T-helper 2 cell treated with Interferon-gamma antibody and Interleukin-4, amounts not matched to agents 5 μg/mL and 100 μg/mL, for 36 hours (primary cell): Measurements from ENCODE around the gene RPL13A.

Source experiments
- DNase-seq: peaks from one replicate; pipeline ENCODE4 v3.0.0; 2021; ENCODE audit warnings: low spot score
- H3K27ac Mint-ChIP-seq: one replicate; pipeline ENCODE4 v1.8.0; 2021; ENCODE audit warnings: mild to moderate bottlenecking, mixed read lengths
- H3K27me3 Mint-ChIP-seq: one replicate; pipeline ENCODE4 v1.8.0; 2021; ENCODE audit warnings: low read depth, mixed read lengths
- H3K36me3 Mint-ChIP-seq: one replicate; pipeline ENCODE4 v1.8.0; 2021; ENCODE audit warnings: low read depth, mixed read lengths
- H3K4me1 Mint-ChIP-seq: one replicate; pipeline ENCODE4 v1.8.0; 2021; ENCODE audit warnings: low read depth, mixed read lengths
- H3K4me3 Mint-ChIP-seq: one replicate; pipeline ENCODE4 v1.8.0; 2022; ENCODE audit warnings: mild to moderate bottlenecking, moderate library complexity, mixed read lengths
- H3K9me3 Mint-ChIP-seq: one replicate; pipeline ENCODE4 v1.8.0; 2021; ENCODE audit warnings: mixed read lengths

Gene RPL13A

DNA sequence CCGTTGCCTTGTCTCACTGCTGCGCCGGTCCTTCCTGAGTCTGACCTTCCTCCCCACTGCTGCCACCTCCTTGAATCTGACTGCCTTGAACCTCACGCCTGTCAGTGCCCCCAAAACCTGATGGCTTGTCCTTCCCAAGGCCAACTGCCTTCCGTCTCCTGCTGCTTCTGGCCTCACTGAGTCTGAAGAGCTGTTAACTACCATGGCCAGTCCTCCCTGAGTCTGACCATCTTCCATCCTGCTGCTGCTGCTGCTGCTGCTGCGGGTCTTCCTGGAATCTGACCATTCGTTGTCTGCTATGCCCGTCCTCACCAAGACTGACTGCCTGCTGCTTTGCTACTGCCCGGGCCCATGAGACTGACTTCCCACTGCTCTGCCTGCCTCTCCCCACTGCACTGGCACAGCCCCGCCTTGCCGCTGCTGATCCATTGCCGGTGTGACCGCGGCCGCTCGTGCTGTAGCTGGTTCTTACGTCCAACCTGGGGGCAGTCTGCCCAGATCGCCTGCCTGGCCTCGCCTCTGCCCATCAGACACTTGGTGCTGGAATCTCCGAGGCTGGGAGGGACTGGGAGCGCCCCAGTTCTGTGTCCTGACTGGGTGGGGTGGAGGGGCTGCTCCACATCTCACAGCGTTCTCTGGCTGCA is 37.5 kb downstream of the RPL13A start:
- Mint-ChIP-seq H3K9me3 (no peaks in the 10 kb centered on the region), H3K27me3 (peaks cover 2% of the 10 kb centered on the region), H3K36me3 (no peaks in the 10 kb centered on the region), H3K27ac (peak overlapping the region; percentile 55), H3K4me1 (peaks cover 8% of the 10 kb centered on the region), H3K4me3 (no peak overlapping the region)
- DNase-seq, result no peak

DNA sequence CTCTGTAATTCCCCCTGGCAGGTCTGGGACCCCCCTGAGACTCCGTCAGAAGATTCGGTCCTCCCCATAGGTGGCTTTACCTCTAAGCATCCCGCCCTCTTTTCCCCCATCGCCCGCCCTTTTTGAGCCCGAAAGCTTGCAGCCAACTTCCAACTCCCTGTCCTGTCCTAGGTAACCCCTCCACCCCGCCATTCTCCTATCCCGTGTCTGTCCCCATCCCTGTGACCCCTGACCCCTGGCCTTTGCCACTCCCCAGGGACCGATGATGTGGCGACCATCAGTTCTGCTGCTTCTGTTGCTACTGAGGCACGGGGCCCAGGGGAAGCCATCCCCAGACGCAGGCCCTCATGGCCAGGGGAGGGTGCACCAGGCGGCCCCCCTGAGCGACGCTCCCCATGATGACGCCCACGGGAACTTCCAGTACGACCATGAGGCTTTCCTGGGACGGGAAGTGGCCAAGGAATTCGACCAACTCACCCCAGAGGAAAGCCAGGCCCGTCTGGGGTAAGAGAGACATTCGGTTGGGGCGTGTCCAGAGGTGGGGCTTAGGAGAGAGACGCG is 40.9 kb downstream of the RPL13A start:
- H3K27ac Mint-ChIP-seq, result no peak overlapping the region

DNA sequence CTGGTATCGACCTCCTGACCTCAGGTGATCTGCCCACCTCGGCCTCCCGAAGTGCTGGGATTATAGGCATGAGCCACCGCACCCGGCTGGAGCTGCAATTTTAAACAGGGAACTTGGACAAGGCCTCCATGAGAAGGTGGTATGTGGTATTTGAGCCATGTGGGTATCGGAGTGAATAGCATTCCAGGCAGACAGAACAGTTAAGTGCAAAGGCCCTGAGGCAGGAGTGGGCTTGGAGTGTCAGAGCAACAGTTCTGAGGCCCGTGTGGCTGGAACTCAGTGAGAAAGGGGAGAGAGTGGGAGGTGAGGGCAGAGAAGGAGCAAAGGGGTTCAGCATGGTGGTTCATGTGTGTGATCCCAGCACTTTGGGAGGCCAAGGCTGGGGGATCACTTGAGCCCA is 43.3 kb downstream of the RPL13A start:
- no peak for DNase-seq
- Mint-ChIP-seq H3K4me3 (no peak overlapping the region), H3K27ac (no peak overlapping the region), H3K27me3 (peaks cover 5% of the 10 kb centered on the region), H3K36me3 (no peaks in the 10 kb centered on the region), H3K9me3 (no peaks in the 10 kb centered on the region), H3K4me1 (peaks cover 27% of the 10 kb centered on the region)

More for the DNA sequence above, 40.9 kb downstream of the RPL13A start:
- Mint-ChIP-seq H3K36me3 (no peaks in the 10 kb centered on the region), H3K4me3 (peak overlapping the region; percentile 76), H3K9me3 (no peaks in the 10 kb centered on the region), H3K4me1 (peaks cover 14% of the 10 kb centered on the region), H3K27me3 (peaks cover 2% of the 10 kb centered on the region)
- no peak for DNase-seq

DNA sequence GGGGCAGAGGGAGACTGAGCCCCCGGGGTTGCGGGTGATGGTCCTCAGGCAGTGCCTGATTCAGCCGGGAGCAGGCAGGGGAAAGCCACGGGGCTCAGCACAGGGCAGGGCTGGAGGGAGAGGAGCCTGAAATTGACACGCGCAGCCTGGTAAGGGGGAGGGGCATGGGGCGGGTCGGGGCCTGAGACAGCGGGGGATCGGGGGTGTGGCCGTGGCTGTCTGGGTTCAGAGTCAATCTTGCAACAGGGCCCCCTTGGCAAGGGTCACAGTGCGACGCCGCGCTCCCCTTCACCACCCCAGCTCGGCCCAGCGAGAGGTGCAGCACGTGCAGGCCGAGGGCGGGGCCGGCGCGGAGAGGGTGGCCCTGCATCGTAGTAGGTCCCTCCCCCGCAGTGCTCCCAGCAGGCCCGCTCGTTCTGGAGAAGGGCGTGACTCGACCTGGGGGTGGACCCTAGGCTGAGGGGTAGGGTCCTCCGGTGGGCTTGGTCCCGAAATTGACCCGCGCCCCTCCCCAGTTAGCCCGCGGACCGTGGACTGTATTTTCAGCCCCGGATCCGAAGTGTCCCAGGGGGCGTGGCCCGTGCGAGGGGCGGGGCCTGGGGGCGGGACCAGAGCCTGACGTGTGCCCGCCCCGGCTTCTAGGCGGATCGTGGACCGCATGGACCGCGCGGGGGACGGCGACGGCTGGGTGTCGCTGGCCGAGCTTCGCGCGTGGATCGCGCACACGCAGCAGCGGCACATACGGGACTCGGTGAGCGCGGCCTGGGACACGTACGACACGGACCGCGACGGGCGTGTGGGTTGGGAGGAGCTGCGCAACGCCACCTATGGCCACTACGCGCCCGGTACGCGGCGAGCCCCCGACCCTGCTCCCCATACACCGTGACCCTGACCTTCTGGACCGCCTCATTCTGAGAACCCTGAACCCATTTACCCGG is 46.4 kb downstream of the RPL13A start:
- no peaks in the 10 kb centered on the region for H3K36me3 Mint-ChIP-seq
- H3K4me3 Mint-ChIP-seq, result peak overlapping the region; percentile 81
- H3K27ac Mint-ChIP-seq, result peak overlapping the region; percentile 80

DNA sequence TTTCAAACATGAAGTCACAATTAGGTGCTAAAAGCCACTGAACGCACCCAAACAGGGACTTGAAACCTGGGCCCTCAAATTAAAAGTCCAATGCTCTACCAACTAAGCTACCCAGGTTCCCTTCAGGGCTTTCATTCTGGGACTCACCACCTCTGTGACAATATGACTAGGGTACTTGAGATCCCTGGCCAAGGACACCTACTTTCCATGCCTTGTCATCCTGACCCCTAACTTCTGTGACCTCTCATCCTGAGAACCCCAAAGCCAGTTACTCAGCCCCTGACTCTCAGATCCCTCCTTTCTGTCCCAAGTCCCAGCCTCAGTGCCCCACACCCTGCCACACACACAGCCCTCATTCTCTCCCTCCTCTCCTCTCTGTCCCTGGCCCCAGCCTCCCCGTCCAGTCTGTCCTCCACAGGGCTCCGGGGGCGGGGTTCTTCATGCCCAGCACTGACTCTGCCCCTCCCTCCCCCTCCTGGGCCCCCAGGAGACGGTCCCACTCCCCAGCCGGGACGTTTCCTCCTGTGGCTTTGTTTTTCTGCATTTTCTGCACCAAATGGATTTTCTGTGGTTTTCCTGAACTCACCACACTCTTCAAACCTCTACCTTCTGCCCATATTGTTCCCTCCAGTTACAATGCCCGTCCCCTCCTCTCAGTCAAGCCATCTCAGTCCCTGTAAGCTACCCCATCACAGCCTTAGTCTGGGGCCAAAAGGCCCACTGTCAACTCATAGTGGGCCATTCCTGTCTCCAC is 47.4 kb downstream of the RPL13A start:
- Mint-ChIP-seq H3K4me3 (peak overlapping the region; percentile 81), H3K9me3 (no peaks in the 10 kb centered on the region), H3K27ac (peak overlapping the region; percentile 55), H3K36me3 (no peaks in the 10 kb centered on the region), H3K27me3 (peaks cover 3% of the 10 kb centered on the region), H3K4me1 (peaks cover 19% of the 10 kb centered on the region)
- DNase-seq, result no peak

More for the DNA sequence above, 46.4 kb downstream of the RPL13A start:
- Mint-ChIP-seq H3K27me3 (peaks cover 3% of the 10 kb centered on the region), H3K4me1 (peaks cover 19% of the 10 kb centered on the region), H3K9me3 (no peaks in the 10 kb centered on the region)
- DNase-seq, result peak; percentile 78

DNA sequence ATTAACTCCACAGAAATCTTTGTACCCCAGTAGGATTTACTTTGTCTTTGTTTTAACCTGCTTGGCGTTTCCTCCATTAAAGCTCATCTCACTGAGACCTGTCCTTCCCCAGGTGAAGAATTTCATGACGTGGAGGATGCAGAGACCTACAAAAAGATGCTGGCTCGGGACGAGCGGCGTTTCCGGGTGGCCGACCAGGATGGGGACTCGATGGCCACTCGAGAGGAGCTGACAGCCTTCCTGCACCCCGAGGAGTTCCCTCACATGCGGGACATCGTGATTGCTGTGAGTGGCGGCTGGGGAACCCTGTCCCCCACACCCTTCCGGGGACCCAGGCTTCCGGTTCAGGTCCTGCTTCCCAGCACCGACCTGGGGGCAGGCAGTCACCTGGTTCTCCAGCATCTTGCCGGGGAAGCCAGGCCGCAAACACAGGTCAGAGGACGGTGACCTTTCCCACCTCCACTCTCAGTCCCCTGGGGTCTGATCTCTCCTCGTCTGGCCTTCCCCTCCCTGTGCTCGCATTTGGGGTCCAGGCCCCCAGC is 49.6 kb downstream of the RPL13A start:
- Mint-ChIP-seq H3K27ac (no peak overlapping the region), H3K4me3 (no peak overlapping the region), H3K27me3 (peaks cover 3% of the 10 kb centered on the region), H3K9me3 (no peaks in the 10 kb centered on the region), H3K36me3 (no peaks in the 10 kb centered on the region), H3K4me1 (peaks cover 21% of the 10 kb centered on the region)
- no peak for DNase-seq

DNA sequence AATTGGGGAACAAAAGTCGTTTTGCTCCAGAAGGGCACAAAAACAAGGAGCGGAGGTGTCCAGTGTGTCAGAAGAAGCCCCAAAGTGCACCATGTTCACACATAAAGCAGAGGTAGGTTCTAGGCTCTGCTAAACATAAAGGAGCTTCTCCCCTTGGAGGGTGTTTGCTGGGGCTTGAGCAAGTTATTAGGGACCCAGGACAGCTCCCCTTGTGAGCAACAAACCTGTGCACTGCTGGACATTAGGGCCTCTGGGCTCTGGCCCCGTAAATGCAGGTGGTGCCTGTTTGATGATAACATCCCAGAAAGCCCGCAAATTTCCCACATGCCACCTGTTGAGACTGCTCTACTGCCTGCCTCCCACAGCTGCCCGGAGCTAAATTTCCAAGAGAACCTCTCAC is 51.2 kb downstream of the RPL13A start:
- Mint-ChIP-seq H3K4me3 (no peak overlapping the region), H3K4me1 (peaks cover 16% of the 10 kb centered on the region), H3K9me3 (no peaks in the 10 kb centered on the region), H3K27ac (no peak overlapping the region), H3K36me3 (no peaks in the 10 kb centered on the region), H3K27me3 (peaks cover 3% of the 10 kb centered on the region)
- DNase-seq, result no peak

DNA sequence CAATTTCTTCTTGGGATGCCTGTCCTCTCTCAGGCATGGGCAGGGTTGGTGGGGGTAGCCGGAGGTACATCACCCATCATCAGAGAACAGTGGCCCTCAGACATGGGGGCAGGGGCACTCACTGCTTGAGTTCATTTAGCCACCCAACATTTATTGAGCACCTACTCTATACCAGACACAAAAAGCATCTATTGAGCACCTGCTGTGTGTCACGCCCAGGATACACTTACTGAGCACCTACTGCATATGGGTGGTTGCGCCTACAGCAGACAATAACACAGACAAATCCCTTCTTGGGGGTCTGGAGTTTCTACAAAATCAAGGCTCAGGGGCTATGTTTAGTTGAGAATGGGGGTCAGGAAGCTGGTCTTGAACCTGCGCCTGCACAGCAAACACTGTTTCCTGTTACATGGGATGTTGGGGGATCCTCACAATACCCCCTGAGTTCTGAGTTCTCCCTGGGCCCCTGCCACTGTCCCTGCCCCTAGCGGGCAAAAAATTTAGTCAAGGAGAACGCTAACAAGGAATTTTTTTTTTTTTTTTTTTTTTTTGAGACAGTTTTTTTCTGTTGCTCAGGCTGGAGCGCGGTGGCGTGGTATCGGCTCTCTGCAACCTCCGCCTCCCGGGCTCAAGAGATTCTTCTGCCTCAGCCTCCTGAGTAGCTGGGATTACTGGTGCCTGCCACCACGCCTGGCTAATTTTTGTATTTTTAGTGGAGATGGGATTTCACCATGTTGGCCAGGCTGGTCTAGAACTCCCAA is 52.0 kb downstream of the RPL13A start:
- peaks cover 18% of the 10 kb centered on the region for H3K4me1 Mint-ChIP-seq
- no peaks in the 10 kb centered on the region for H3K9me3 Mint-ChIP-seq
- DNase-seq, result no peak
- H3K36me3 Mint-ChIP-seq, result no peaks in the 10 kb centered on the region
- H3K4me3 Mint-ChIP-seq, result no peak overlapping the region
- peaks cover 3% of the 10 kb centered on the region for H3K27me3 Mint-ChIP-seq
- no peak overlapping the region for H3K27ac Mint-ChIP-seq
